Fibroblast of lung (primary cell): ENCODE results near the gene DLG3. TPM values are rescaled to one million over a fixed set of nuclear protein-coding genes. Genes with fewer than 3 reads are reported as not detected.

ENCODE experiments used
- DNase-seq, 2 donors: peaks; one replicate each; pipeline versions ENCODE4 v3.0.0 to v3.0.0-alpha.2; 2010; ENCODE audit warnings: low read depth in 2 of 2
- H2AFZ ChIP-seq: 2 replicates; pipeline ENCODE4 v1.5.1; 2012; ENCODE audit warnings: low read length, control low read depth, inconsistent platforms
- H3K27ac ChIP-seq: 2 replicates; pipeline ENCODE4 v1.5.1; 2011; ENCODE audit warnings: low read length, control low read depth; ENCODE audit not compliant: insufficient read depth
- H3K27me3 ChIP-seq: 2 replicates; pipeline ENCODE4 v1.5.1; 2011; ENCODE audit warnings: mild to moderate bottlenecking, low read length; ENCODE audit not compliant: control insufficient read depth, insufficient read depth
- H3K36me3 ChIP-seq: 2 replicates; pipeline ENCODE4 v1.5.1; 2011; ENCODE audit warnings: low read length; ENCODE audit not compliant: control insufficient read depth, insufficient read depth
- H3K4me1 ChIP-seq: 2 replicates; pipeline ENCODE4 v1.5.1; 2011; ENCODE audit warnings: low read length; ENCODE audit not compliant: control insufficient read depth, insufficient read depth; ENCODE audit errors: extremely low read depth
- H3K4me2 ChIP-seq: 2 replicates; pipeline ENCODE4 v1.5.1; 2011; ENCODE audit warnings: low read length, control low read depth; ENCODE audit not compliant: insufficient read depth; ENCODE audit errors: extremely low read depth
- H3K4me3 ChIP-seq, 4 experiments: fragments of 200-600 bp in 1 of 4; sonication (generic) in 1 of 4; replicated peaks in 1 of 4; 2 replicates each; pipeline ENCODE4 v1.5.1; 2011 to 2016; ENCODE audit warnings: low read length in 4 of 4, low read depth in 3 of 4, mild to moderate bottlenecking in 3 of 4, control low read depth in 2 of 4, inconsistent platforms in 1 of 4, mixed read lengths in 1 of 4; ENCODE audit not compliant: insufficient read depth in 1 of 4; ENCODE audit errors: control extremely low read depth in 1 of 4
- H3K79me2 ChIP-seq: 2 replicates; pipeline ENCODE4 v1.5.1; 2012; ENCODE audit warnings: mild to moderate bottlenecking, low read length, inconsistent platforms; ENCODE audit not compliant: control insufficient read depth, insufficient read depth
- H3K9ac ChIP-seq: 2 replicates; pipeline ENCODE4 v1.5.1; 2011; ENCODE audit warnings: mild to moderate bottlenecking, low read length, control low read depth; ENCODE audit not compliant: insufficient read depth
- H3K9me3 ChIP-seq: 2 replicates; pipeline ENCODE4 v1.5.1; 2012; ENCODE audit warnings: low read depth, low read length; ENCODE audit not compliant: control insufficient read depth, insufficient read depth
- H4K20me1 ChIP-seq: 2 replicates; pipeline ENCODE4 v1.5.1; 2011; ENCODE audit warnings: low read length; ENCODE audit not compliant: control insufficient read depth, insufficient read depth; ENCODE audit errors: extremely low read depth
- CTCF ChIP-seq, 2 donors: IDR thresholded peaks in 1 of 2; conservative IDR thresholded peaks in 1 of 2; 1 replicate in 1 of 2; 2 replicates in 1 of 2; pipeline ENCODE4 v1.5.1; 2011 to 2012; ENCODE audit warnings: low read length in 2 of 2, control low read depth in 1 of 2, inconsistent platforms in 1 of 2, low read depth in 1 of 2, mild to moderate bottlenecking in 1 of 2
- EZH2 ChIP-seq: IDR thresholded peaks from 2 replicates; pipeline ENCODE4 v1.5.1; 2012; ENCODE audit warnings: low read length, control low read depth, mild to moderate bottlenecking; ENCODE audit errors: missing control alignments
- polyA plus RNA-seq, 2 donors: library from polyadenylated mRNA; depleted of rRNA in 1 of 2; stranded (reverse) in 1 of 2; unstranded in 1 of 2; fragments of >200 nt; gene quantifications; 2 replicates each; pipeline ENCODE4 v1.2.1, GENCODE V29; 2011 to 2012; ENCODE audit warnings: missing spikeins in 1 of 2
- total RNA-seq: library from RNA; depleted of rRNA; stranded (reverse); fragments of >200 nt; gene quantifications from 2 replicates; pipeline ENCODE4 v1.2.1, GENCODE V29; 2014

Gene DLG3
- total and polyA plus RNA-seq, 2 donors (not counting 1 experiment from before 2014, with no cell fraction given): 21.0 to 24.6 TPM

GRCh38 chrX:70494441-70494840, 49.8 kb downstream of the DLG3 start:
- no peak for TF ChIP-seq EZH2
- TF ChIP-seq CTCF (conservative IDR thresholded peaks at IDR 0.05 in 1 of 2, IDR thresholded peaks at IDR 0.05 in 1 of 2; ENCODE audit: low read depth in 1 of 2, low read length in 2 of 2): no peak
- H3K9me3 ChIP-seq: no peaks in the 10 kb centered on the region
- no peaks in the 10 kb centered on the region for H3K79me2 ChIP-seq
- H4K20me1 ChIP-seq: no peaks in the 10 kb centered on the region
- no peak overlapping the region for H3K4me2 ChIP-seq
- H3K4me3 ChIP-seq: no peak overlapping the region
- H3K27me3 ChIP-seq: no peaks in the 10 kb centered on the region
- no peak overlapping the region for H2AFZ ChIP-seq
- H3K36me3 ChIP-seq: peaks cover 2% of the 10 kb centered on the region
- no peak overlapping the region for H3K9ac ChIP-seq
- DNase-seq: no peak
- no peak overlapping the region for H3K27ac ChIP-seq
- no peaks in the 10 kb centered on the region for H3K4me1 ChIP-seq

- Histone ChIP-seq H3K4me2 (no peak overlapping the region), H4K20me1 (no peaks in the 10 kb centered on the region), H3K79me2 (no peaks in the 10 kb centered on the region), H3K27me3 (no peaks in the 10 kb centered on the region), H3K9ac (no peak overlapping the region), H3K27ac (no peak overlapping the region), H2AFZ (no peak overlapping the region), H3K4me1 (no peaks in the 10 kb centered on the region), H3K4me3 (no peak overlapping the region), H3K9me3 (no peaks in the 10 kb centered on the region), H3K36me3 (peaks cover 2% of the 10 kb centered on the region)
- TF ChIP-seq EZH2 (no peak), CTCF (conservative IDR thresholded peaks at IDR 0.05 in 1 of 2, IDR thresholded peaks at IDR 0.05 in 1 of 2; ENCODE audit: low read depth in 1 of 2, low read length in 2 of 2) (no peak)
- no peak for DNase-seq
Measured at GRCh38 chrX:70496491-70496890, 51.9 kb downstream of the DLG3 start.

DNA sequence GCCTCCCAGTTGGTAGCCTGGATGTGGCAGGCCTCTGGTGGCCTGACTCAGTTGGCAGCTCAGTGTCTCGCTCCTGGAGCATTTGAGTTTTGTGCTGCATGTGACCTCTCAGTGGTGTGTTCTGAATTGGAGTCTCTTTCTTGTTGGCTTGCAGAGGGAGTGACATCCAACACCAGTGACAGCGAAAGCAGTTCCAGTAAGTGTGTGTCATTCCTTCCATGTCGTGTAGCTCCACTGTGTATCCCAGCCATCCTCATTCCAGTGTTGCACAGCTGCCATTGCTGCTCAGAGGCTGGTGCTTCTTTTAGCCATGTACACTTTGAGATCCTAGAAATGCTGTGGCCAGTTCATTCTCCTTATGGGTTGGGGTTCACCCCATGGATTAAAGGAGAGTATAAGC, 52.4 kb downstream of the DLG3 start:
- H3K9me3 ChIP-seq: no peaks in the 10 kb centered on the region
- no peak for DNase-seq
- H3K4me3 ChIP-seq: no peak overlapping the region
- TF ChIP-seq CTCF (conservative IDR thresholded peaks at IDR 0.05 in 1 of 2, IDR thresholded peaks at IDR 0.05 in 1 of 2; ENCODE audit: low read depth in 1 of 2, low read length in 2 of 2): no peak
- TF ChIP-seq EZH2: no peak
- H3K27ac ChIP-seq: no peak overlapping the region
- H3K4me1 ChIP-seq: no peaks in the 10 kb centered on the region
- no peak overlapping the region for H3K9ac ChIP-seq
- H2AFZ ChIP-seq: no peak overlapping the region
- peaks cover 2% of the 10 kb centered on the region for H3K36me3 ChIP-seq
- H3K27me3 ChIP-seq: no peaks in the 10 kb centered on the region
- H3K4me2 ChIP-seq: no peak overlapping the region
- no peaks in the 10 kb centered on the region for H3K79me2 ChIP-seq
- H4K20me1 ChIP-seq: no peaks in the 10 kb centered on the region
